HEK293 (cell line): Measurements from ENCODE around the gene DLL4.

Experiments
- FEZF1 ChIP-seq: fragments of 450-650 bp; formaldehyde crosslinking; IDR thresholded peaks from 2 replicates; pipeline ENCODE4 v1.5.1; 2016; ENCODE audit warnings: missing biosample characterization, missing genetic modification characterization
- GLI4 ChIP-seq: fragments of 450-650 bp; formaldehyde crosslinking; IDR thresholded peaks from 2 replicates; pipeline ENCODE4 v1.5.1; 2016; ENCODE audit warnings: missing biosample characterization, missing genetic modification characterization
- GLIS2 ChIP-seq: fragments of 450-650 bp; formaldehyde crosslinking; IDR thresholded peaks from 2 replicates; pipeline ENCODE4 v1.5.1; 2016; ENCODE audit warnings: missing biosample characterization, missing genetic modification characterization
- HOXD13 ChIP-seq: sonication (generic); formaldehyde crosslinking; IDR thresholded peaks from 2 replicates; pipeline ENCODE4 v1.8.0; 2022; ENCODE audit warnings: missing genetic modification reagents, borderline replicate concordance
- IKZF3 ChIP-seq: fragments of 450-650 bp; IDR thresholded peaks from 2 replicates; pipeline ENCODE4 v1.5.0; 2018; ENCODE audit warnings: missing biosample characterization, mild to moderate bottlenecking, missing genetic modification characterization, moderate library complexity
- OVOL3 ChIP-seq: fragments of 450-650 bp; formaldehyde crosslinking; IDR thresholded peaks from 2 replicates; pipeline ENCODE4 v1.5.1; 2016; ENCODE audit warnings: missing biosample characterization, missing genetic modification characterization
- YY2 ChIP-seq: fragments of 450-650 bp; formaldehyde crosslinking; IDR thresholded peaks from 2 replicates; pipeline ENCODE4 v1.5.1; 2016; ENCODE audit warnings: missing biosample characterization, missing genetic modification characterization
- ZBTB17 ChIP-seq: fragments of 450-650 bp; formaldehyde crosslinking; IDR thresholded peaks from 2 replicates; pipeline ENCODE4 v1.5.1; 2016; ENCODE audit warnings: missing biosample characterization, missing genetic modification characterization
- ZBTB21 ChIP-seq: fragments of 450-650 bp; formaldehyde crosslinking; IDR thresholded peaks from 2 replicates; pipeline ENCODE4 v1.5.1; 2017; ENCODE audit warnings: missing biosample characterization, missing genetic modification characterization
- ZBTB48 ChIP-seq: fragments of 450-650 bp; formaldehyde crosslinking; IDR thresholded peaks from 2 replicates; pipeline ENCODE4 v1.5.1; 2016; ENCODE audit warnings: missing biosample characterization, missing genetic modification characterization
- ZFHX2 ChIP-seq: fragments of 450-650 bp; formaldehyde crosslinking; conservative IDR thresholded peaks from 2 replicates; pipeline ENCODE4 v1.5.1; 2016; ENCODE audit warnings: missing biosample characterization, missing genetic modification characterization
- ZFP41 ChIP-seq: fragments of 450-650 bp; formaldehyde crosslinking; IDR thresholded peaks from 2 replicates; pipeline ENCODE4 v1.5.1; 2016; ENCODE audit warnings: missing biosample characterization, missing genetic modification characterization, borderline replicate concordance
- ZFP69B ChIP-seq: fragments of 450-650 bp; formaldehyde crosslinking; IDR thresholded peaks from 2 replicates; pipeline ENCODE4 v1.5.1; 2016; ENCODE audit warnings: missing biosample characterization, missing genetic modification characterization
- ZIC2 ChIP-seq: fragments of 450-650 bp; formaldehyde crosslinking; IDR thresholded peaks from 2 replicates; pipeline ENCODE4 v1.5.1; 2016; ENCODE audit warnings: missing biosample characterization, missing genetic modification characterization
- ZNF10 ChIP-seq: fragments of 450-650 bp; formaldehyde crosslinking; IDR thresholded peaks from 2 replicates; pipeline ENCODE4 v1.5.1; 2017; ENCODE audit warnings: missing biosample characterization, missing genetic modification characterization
- ZNF211 ChIP-seq: fragments of 450-650 bp; formaldehyde crosslinking; IDR thresholded peaks from 2 replicates; pipeline ENCODE4 v1.5.1; 2016; ENCODE audit warnings: low read depth, missing biosample characterization, missing genetic modification characterization
- ZNF214 ChIP-seq: fragments of 450-650 bp; formaldehyde crosslinking; IDR thresholded peaks from 2 replicates; pipeline ENCODE4 v1.5.1; 2017; ENCODE audit warnings: missing biosample characterization, mild to moderate bottlenecking, missing genetic modification characterization, borderline replicate concordance
- ZNF221 ChIP-seq: fragments of 450-650 bp; formaldehyde crosslinking; IDR thresholded peaks from 2 replicates; pipeline ENCODE4 v1.5.1; 2017; ENCODE audit warnings: missing biosample characterization, missing genetic modification characterization, borderline replicate concordance
- ZNF223 ChIP-seq: fragments of 450-650 bp; formaldehyde crosslinking; IDR thresholded peaks from 2 replicates; pipeline ENCODE4 v1.5.1; 2016; ENCODE audit warnings: missing biosample characterization, missing genetic modification characterization
- ZNF26 ChIP-seq: fragments of 450-650 bp; formaldehyde crosslinking; IDR thresholded peaks from 2 replicates; pipeline ENCODE4 v1.5.1; 2016; ENCODE audit warnings: missing biosample characterization, missing genetic modification characterization
- ZNF324 ChIP-seq: fragments of 450-650 bp; formaldehyde crosslinking; IDR thresholded peaks from 2 replicates; pipeline ENCODE4 v1.5.1; 2016; ENCODE audit warnings: missing biosample characterization, missing genetic modification characterization
- ZNF639 ChIP-seq: fragments of 450-650 bp; formaldehyde crosslinking; IDR thresholded peaks from 2 replicates; pipeline ENCODE4 v1.5.1; 2016; ENCODE audit warnings: missing biosample characterization, missing genetic modification characterization
- ZNF664 ChIP-seq: fragments of 450-650 bp; formaldehyde crosslinking; IDR thresholded peaks from 2 replicates; pipeline ENCODE4 v1.5.1; 2016; ENCODE audit warnings: missing biosample characterization, missing genetic modification characterization
- ZNF768 ChIP-seq: fragments of 450-650 bp; formaldehyde crosslinking; IDR thresholded peaks from 2 replicates; pipeline ENCODE4 v1.5.1; 2018; ENCODE audit warnings: missing biosample characterization, mild to moderate bottlenecking, missing genetic modification characterization
- ZNF776 ChIP-seq: fragments of 450-650 bp; formaldehyde crosslinking; IDR thresholded peaks from 2 replicates; pipeline ENCODE4 v1.5.0; 2017; ENCODE audit warnings: missing biosample characterization, missing genetic modification characterization, borderline replicate concordance
- ZSCAN4 ChIP-seq: fragments of 450-650 bp; formaldehyde crosslinking; IDR thresholded peaks from 2 replicates; pipeline ENCODE4 v1.5.1; 2017; ENCODE audit warnings: missing biosample characterization, missing genetic modification characterization
- TF ChIP-seq, protein P1 (sequence below): fragments of 450-650 bp; formaldehyde crosslinking; IDR thresholded peaks from 2 replicates; pipeline ENCODE4; 2016; ENCODE audit warnings: missing biosample characterization, missing genetic modification characterization
- TF ChIP-seq, protein P2 (sequence below): fragments of 450-650 bp; formaldehyde crosslinking; IDR thresholded peaks from 2 replicates; pipeline ENCODE4 v1.5.1; 2016; ENCODE audit warnings: missing biosample characterization, missing genetic modification characterization
- TF ChIP-seq, protein P3 (sequence below): fragments of 450-650 bp; formaldehyde crosslinking; IDR thresholded peaks from 2 replicates; pipeline ENCODE4 v1.5.1; 2016; ENCODE audit warnings: missing biosample characterization, missing genetic modification characterization, low read depth
- TF ChIP-seq, protein P4 (sequence below): fragments of 450-650 bp; formaldehyde crosslinking; IDR thresholded peaks from 2 replicates; pipeline ENCODE4 v1.5.1; 2016; ENCODE audit warnings: missing biosample characterization, missing genetic modification characterization

Gene DLL4

DNA sequence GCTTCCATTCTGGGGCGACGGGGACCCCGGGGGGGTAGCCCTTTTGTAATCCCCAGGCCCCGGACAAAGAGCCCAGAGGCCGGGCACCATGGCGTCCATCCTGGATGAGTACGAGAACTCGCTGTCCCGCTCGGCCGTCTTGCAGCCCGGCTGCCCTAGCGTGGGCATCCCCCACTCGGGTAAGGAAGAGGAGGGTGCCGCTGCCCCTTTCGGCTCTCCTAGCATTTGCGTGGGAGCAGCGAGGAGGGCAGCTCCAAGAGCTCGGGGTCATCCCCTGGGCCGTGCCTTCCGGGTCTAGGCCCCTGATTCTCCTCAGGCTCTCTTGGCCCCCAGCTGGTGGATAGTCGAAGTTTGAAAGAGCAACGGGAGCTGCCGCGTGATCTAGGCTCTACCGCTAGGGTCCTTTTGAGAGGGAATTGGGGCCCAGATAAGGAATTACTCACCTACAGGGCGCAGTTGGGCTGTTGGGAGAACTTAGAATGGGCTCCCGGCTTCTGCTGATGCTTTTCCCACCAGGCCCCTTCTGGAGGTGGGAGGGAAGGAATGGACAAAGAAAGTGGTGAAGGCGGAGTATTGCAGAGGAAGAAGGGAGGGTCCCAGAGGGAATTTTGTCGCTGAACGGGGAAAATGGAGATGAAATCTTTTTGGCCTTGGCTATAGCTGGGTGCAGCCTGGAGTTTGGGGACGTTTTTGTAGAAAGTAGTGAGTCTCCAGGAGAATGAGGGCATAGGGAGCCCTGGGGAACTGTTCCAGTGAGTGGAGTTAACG lies 34.3 kb upstream of the DLL4 start (continued):
- TF ChIP-seq ZNF10 (no peak), ZBTB48 (tag by site-specific recombination) (no peak; the same call in 1 of the 2 replicates), ZNF211 (no peak), FEZF1 (no peak), ZNF768 (no peak), ZFP69B (tag by site-specific recombination) (no peak), ZBTB21 (tag by site-specific recombination) (no peak), ZNF639 (tag by site-specific recombination) (no peak), ZNF324 (tag by site-specific recombination) (no peak), ZNF221 (tag by site-specific recombination) (no peak), GLIS2 (tag by site-specific recombination) (peak; percentile 31; the same call in 1 of the 2 replicates), ZBTB17 (tag by site-specific recombination) (peak; percentile 80), ZNF776 (no peak), GLI4 (no peak), YY2 (no peak), ZFP41 (tag by site-specific recombination) (no peak), IKZF3 (tag by site-specific recombination) (no peak), ZSCAN4 (tag by site-specific recombination) (no peak), OVOL3 (tag by site-specific recombination) (no peak), ZIC2 (tag by site-specific recombination) (peak; percentile 34; the same call in 1 of the 2 replicates), ZNF214 (tag by site-specific recombination) (no peak), ZNF223 (tag by site-specific recombination) (no peak), ZNF664 (tag by site-specific recombination) (no peak), ZNF26 (no peak), HOXD13 (CRISPR knock-in tag) (no peak), ZFHX2 (tag by site-specific recombination) (no peak; the same call in 1 of the 2 replicates)
- TF ChIP-seq, protein P1, sequence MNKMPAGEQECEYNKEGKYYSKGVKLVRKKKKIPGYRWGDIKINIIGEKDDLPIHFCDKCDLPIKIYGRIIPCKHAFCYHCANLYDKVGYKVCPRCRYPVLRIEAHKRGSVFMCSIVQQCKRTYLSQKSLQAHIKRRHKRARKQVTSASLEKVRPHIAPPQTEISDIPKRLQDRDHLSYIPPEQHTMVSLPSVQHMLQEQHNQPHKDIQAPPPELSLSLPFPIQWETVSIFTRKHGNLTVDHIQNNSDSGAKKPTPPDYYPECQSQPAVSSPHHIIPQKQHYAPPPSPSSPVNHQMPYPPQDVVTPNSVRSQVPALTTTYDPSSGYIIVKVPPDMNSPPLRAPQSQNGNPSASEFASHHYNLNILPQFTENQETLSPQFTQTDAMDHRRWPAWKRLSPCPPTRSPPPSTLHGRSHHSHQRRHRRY, result no peak
- TF ChIP-seq, protein P2, sequence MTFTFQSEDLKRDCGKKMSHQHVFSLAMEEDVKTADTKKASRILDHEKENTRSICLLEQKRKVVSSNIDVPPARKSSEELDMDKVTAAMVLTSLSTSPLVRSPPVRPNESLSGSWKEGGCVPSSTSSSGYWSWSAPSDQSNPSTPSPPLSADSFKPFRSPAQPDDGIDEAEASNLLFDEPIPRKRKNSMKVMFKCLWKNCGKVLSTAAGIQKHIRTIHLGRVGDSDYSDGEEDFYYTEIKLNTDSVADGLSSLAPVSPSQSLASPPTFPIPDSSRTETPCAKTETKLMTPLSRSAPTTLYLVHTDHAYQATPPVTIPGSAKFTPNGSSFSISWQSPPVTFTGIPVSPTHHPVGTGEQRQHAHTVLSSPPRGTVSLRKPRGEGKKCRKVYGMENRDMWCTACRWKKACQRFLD, result no peak
- TF ChIP-seq, protein P3, sequence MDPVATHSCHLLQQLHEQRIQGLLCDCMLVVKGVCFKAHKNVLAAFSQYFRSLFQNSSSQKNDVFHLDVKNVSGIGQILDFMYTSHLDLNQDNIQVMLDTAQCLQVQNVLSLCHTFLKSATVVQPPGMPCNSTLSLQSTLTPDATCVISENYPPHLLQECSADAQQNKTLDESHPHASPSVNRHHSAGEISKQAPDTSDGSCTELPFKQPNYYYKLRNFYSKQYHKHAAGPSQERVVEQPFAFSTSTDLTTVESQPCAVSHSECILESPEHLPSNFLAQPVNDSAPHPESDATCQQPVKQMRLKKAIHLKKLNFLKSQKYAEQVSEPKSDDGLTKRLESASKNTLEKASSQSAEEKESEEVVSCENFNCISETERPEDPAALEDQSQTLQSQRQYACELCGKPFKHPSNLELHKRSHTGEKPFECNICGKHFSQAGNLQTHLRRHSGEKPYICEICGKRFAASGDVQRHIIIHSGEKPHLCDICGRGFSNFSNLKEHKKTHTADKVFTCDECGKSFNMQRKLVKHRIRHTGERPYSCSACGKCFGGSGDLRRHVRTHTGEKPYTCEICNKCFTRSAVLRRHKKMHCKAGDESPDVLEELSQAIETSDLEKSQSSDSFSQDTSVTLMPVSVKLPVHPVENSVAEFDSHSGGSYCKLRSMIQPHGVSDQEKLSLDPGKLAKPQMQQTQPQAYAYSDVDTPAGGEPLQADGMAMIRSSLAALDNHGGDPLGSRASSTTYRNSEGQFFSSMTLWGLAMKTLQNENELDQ (tag by site-specific recombination), result no peak
- TF ChIP-seq, protein P4, sequence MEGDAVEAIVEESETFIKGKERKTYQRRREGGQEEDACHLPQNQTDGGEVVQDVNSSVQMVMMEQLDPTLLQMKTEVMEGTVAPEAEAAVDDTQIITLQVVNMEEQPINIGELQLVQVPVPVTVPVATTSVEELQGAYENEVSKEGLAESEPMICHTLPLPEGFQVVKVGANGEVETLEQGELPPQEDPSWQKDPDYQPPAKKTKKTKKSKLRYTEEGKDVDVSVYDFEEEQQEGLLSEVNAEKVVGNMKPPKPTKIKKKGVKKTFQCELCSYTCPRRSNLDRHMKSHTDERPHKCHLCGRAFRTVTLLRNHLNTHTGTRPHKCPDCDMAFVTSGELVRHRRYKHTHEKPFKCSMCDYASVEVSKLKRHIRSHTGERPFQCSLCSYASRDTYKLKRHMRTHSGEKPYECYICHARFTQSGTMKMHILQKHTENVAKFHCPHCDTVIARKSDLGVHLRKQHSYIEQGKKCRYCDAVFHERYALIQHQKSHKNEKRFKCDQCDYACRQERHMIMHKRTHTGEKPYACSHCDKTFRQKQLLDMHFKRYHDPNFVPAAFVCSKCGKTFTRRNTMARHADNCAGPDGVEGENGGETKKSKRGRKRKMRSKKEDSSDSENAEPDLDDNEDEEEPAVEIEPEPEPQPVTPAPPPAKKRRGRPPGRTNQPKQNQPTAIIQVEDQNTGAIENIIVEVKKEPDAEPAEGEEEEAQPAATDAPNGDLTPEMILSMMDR (tag by site-specific recombination), result peak; percentile 90
